BLaER1 (cell line): ENCODE data around the gene CHRNA7.
"Not testable (repeated sequence)": the region's sequence is repeated elsewhere in the genome, so short reads cannot be mapped to it uniquely, and the experiment has no call there.

Source experiments
- H3K27ac ChIP-seq: shearing (Covaris generic); formaldehyde crosslinking; 2 replicates; pipeline ENCODE4 v1.8.1; 2022
- H3K27me3 ChIP-seq: shearing (Covaris generic); formaldehyde crosslinking; 2 replicates; pipeline ENCODE4 v1.8.1; 2022
- H3K36me3 ChIP-seq: shearing (Covaris generic); formaldehyde crosslinking; 2 replicates; pipeline ENCODE4 v1.8.1; 2022
- H3K4me1 ChIP-seq: shearing (Covaris generic); formaldehyde crosslinking; 2 replicates; pipeline ENCODE4 v1.8.1; 2022
- H3K4me2 ChIP-seq: shearing (Covaris generic); formaldehyde crosslinking; 2 replicates; pipeline ENCODE4 v1.8.1; 2022
- H3K4me3 ChIP-seq: shearing (Covaris generic); formaldehyde crosslinking; 2 replicates; pipeline ENCODE4 v1.8.1; 2022
- H3K9ac ChIP-seq: shearing (Covaris generic); formaldehyde crosslinking; 2 replicates; pipeline ENCODE4 v1.8.1; 2022
- H3K9me3 ChIP-seq: shearing (Covaris generic); formaldehyde crosslinking; 2 replicates; pipeline ENCODE4 v1.8.1; 2022
- H4K20me1 ChIP-seq: shearing (Covaris generic); formaldehyde crosslinking; 2 replicates; pipeline ENCODE4 v1.8.1; 2022
- Cebpa-rat ChIP-seq: shearing (Covaris generic); IDR thresholded peaks from 2 replicates; pipeline ENCODE4 v1.8.1; 2022

CHRNA7 gene

DNA sequence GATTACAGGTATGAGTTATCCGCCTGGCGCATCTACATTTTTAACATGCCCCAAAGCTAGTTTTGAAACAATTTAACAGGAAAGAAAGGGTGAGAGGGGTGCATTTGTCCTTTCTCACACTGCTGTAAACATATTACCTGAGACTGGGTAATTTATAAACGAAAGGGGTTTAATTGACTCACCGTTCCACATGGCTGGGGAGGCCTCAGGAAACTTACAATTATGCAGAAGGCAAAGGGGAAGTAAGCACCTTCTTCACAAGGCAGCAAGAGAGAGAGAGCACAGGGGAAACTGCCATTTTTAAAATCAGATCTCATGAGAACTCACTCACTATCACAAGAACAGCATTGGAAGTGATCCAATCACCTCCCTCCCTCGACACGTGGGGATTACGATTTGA, 165.9 kb downstream of the CHRNA7 start:
- not testable (repeated sequence) for H3K9me3 ChIP-seq, H3K4me3 ChIP-seq, H3K4me2 ChIP-seq, H3K27ac ChIP-seq, H3K9ac ChIP-seq, H4K20me1 ChIP-seq, H3K27me3 ChIP-seq, H3K4me1 ChIP-seq, H3K36me3 ChIP-seq

DNA sequence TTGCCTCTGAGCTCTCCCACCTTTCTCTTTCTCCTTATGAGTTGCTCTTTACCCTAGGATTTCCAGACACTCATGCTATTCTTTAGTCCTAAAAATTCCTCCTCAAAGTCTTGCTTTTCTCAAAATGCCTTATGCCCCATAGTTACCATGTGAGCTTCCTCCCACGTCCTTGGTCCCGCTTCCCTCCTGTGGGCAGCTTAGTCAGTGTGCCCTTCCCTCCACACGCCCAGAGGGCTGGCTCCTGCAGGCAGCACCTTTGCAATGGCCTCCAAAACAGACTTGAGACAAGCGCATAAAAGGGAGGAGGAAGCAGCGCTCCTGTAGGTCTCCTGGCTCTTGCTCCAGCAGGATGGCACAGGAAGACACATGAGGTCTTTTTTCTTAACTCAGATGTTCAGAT, 168.6 kb downstream of the CHRNA7 start:
- not testable (repeated sequence) for H3K27me3 ChIP-seq, H3K36me3 ChIP-seq

DNA sequence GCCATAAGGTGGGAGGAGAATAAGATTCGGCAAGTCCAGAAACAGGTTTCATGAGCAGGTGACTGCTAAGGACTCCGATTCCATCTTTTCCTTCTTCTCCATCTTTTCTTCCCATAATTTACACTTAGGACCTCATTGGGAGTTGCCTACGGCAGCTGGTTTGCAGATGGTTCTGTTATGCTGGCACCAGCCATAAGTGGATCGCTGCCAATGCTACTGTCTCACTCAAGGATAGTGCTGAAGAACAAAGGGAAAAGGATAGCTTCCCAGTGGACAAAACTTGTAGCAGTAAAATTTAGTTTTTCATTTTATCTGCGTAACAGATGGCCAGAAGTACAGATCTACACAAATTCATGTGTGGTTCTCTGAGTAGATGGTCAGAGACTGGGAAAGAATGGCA, 178.8 kb downstream of the CHRNA7 start:
- not testable (repeated sequence) for H3K4me3 ChIP-seq, H3K27ac ChIP-seq, H3K4me2 ChIP-seq, H4K20me1 ChIP-seq, H3K27me3 ChIP-seq, H3K9me3 ChIP-seq, H3K36me3 ChIP-seq, H3K9ac ChIP-seq, H3K4me1 ChIP-seq

More for the DNA sequence above, 168.6 kb downstream of the CHRNA7 start:
- H3K9ac ChIP-seq, H3K9me3 ChIP-seq, H3K4me3 ChIP-seq, H3K4me2 ChIP-seq, H4K20me1 ChIP-seq, H3K27ac ChIP-seq, H3K4me1 ChIP-seq: not testable (repeated sequence)

DNA sequence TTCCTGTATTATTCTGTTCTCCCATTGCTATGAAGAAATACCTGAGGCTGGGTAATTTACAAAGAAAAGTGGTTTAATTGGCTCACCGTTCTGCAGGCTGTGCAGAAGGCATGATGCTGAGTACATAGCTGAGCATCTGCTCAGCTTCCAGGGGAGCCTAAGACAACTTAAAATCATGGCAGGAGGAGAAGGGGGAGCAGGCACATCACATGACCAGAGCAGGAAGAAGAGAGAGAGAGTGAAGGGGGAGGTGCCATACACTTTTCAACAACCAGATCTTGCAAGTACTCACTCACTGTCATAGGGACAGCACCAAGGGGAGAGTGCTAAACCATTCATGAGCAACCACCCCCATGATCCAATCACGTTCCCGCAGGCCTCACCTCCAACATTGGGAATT, 188.4 kb downstream of the CHRNA7 start:
- H3K9ac ChIP-seq: no peak overlapping the region
- peaks cover 19% of the 10 kb centered on the region for H3K9me3 ChIP-seq
- H3K4me3 ChIP-seq: no peak overlapping the region
- H3K27me3 ChIP-seq: no peaks in the 10 kb centered on the region
- no peak for TF ChIP-seq Cebpa-rat
- H3K36me3 ChIP-seq: no peaks in the 10 kb centered on the region
- no peak overlapping the region for H3K27ac ChIP-seq
- H3K4me1 ChIP-seq: no peaks in the 10 kb centered on the region
- H3K4me2 ChIP-seq: no peak overlapping the region
- H4K20me1 ChIP-seq: no peaks in the 10 kb centered on the region
